HG03196 (cell line): ENCODE results near the gene UNC5B.

Source experiments
- ATAC-seq: cut with Tn5 transposase; IDR thresholded peaks from one replicate; pipeline ENCODE4 v1.9.1; 2021; ENCODE audit not compliant: unreplicated experiment

The UNC5B gene

GRCh38 chr10:71237843-71238623, 25.7 kb downstream of the UNC5B start:
- no peak for ATAC-seq

- no peak for ATAC-seq
Observed at GRCh38 chr10:71238626-71239025, 26.3 kb downstream of the UNC5B start.

DNA sequence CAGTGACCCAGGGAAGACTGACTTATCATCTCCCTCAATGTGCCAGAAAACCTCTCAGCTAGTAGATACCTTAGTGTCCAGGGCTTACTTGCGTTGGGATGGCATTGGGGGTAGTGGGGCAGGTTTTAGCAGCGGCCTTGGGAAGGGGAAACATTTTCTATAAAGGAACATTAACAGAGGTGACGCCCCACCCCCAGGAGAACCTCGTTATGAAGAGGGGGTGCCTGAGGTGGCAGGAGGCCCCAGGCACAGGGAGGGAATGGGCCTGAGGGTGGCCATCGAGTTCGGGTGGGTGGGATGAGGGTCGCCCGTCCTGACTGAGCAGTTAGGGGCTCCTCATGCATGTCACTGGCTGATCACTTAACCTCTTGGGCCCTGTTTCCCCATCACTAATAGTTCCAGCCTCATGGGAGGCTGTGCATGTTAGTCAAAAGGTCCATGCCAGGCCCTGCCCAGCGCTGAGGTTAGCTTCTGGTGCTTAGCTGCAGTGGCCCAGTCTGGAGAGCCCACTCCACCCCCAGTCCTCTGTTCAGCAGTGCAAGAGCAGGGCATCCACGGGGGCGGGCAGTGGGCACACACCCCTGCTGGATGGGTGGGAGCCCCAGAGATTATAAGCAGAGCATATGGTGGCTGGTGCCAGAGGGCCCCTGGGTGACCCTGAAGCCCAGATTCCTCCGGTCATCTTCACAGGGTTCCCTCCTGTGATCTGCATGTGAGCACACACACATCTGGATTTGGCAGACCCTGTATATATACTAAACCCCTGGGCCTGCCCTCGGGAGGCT, 27.0 kb downstream of the UNC5B start:
- no peak for ATAC-seq

- no peak for ATAC-seq
Observed at GRCh38 chr10:71239946-71240795, 27.8 kb downstream of the UNC5B start.

DNA sequence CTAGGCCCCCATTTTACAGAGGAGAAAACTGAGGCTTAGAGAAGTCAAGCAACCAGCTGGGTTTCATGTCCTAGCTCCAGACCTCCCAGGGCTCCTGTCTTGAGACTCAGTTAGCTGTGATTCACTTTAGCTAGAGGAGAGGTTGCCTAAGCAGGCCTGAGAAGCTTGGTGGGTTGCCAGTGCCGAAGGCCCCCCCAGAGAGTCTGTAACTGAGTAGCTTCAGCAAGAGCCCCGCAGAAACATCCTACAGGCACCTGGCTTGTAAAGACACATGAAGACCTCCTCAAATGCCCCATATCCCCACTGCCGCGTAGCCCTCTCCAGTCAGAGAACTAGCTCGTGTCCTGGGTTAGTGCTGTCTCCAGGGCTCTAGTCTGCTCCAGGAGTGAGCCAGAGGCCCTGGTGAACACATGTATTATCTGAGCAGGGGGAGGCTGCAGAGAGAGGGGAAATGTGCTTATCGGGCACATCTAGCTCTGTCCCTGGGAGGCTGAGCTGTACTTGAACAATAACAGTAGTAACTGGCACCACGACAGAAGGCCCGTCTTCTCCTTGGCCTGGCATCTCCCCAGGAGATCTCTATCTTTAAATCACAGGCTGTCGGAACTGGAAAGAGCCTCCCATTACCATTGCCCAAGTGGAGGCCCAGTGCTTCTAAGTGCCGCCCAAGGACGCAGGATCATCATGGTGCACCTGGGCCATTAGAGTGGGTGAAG, 28.9 kb downstream of the UNC5B start:
- ATAC-seq = no peak

DNA sequence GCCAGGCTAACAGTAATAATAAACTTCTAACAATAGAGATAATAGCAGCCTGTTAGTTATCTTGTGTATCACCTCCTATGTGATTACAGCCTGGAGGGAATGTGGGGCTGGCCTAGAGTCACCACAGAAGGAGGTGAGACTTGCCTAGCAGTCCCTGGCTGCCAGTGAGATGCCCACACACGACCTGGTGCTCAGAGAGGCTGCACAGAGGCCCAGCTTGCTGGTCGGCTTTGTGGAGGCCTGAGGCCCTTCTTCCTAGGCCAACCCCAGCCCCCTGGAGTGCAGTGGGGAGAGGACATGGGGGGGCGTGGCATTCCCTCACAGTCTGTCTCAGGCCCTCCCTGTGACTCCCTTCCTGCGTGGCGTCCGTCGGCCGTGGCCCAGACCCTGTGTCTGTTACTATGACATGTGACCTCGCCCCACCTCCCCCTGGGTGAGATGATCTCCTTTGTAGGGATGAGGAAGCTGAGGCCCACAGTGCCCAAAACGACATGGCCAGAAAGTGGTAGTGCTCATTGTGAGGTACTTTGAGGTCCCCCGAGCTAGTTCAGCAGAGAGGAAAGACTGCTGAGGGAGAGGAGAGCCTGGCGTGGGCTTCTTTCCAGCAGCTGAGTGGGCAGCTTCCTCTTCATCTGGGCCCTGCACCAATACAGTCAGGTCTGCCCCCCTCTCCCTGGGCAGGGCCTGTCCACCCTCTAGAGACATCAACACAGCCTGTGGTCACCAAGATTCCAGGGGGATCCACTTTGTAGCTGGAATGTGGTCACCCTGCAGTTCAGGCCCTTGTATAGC, 29.7 kb downstream of the UNC5B start:
- ATAC-seq = no peak

GRCh38 chr10:71242622-71243009, 30.2 kb downstream of the UNC5B start:
- ATAC-seq = no peak

GRCh38 chr10:71243756-71244395, 31.5 kb downstream of the UNC5B start:
- ATAC-seq = no peak

- no peak for ATAC-seq
Observed at GRCh38 chr10:71244431-71245419, 32.4 kb downstream of the UNC5B start.

GRCh38 chr10:71245420-71246325, 33.3 kb downstream of the UNC5B start:
- ATAC-seq = no peak

DNA sequence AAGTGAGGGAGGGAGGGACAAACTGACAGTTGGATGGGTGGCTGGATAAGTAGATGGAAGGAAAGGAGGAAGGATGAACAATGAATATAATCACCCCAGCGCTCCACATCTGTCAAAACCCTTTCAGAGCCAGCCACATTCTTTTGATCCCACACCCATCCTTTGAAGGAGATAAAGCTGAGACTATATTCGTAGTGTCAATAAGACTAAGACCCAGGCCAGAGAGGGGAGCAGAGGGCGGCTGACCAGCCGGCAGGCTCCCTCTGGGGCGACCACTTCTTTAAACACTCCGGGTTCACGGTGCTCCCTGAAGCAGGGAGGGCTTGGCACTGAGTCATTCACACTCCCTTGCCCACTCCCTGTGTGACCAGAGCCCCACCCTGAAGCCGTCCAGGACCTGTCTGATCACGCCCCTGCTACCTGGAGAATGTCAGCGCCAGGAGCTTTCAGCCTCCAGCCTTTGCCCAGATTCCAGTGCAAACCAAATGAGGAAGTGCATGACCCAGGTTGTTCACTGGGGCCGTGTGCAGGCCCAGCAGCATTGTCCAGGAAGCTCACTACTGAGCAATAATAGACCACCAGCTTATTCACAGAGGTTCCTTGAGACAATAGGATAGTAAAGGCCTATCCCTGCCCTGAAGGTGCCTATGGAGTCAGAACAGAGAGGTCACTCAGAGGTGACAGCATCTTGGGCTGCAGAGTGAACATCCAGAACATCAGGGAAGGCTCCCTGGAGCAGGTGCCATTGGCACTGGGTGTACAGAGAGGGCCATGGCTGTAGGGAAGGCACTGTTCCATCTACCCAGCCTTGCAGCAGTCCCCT, 34.4 kb downstream of the UNC5B start:
- ATAC-seq = no peak

GRCh38 chr10:71247414-71247705, 35.0 kb downstream of the UNC5B start:
- ATAC-seq = no peak

GRCh38 chr10:71247804-71248203, 35.4 kb downstream of the UNC5B start:
- ATAC-seq = no peak

DNA sequence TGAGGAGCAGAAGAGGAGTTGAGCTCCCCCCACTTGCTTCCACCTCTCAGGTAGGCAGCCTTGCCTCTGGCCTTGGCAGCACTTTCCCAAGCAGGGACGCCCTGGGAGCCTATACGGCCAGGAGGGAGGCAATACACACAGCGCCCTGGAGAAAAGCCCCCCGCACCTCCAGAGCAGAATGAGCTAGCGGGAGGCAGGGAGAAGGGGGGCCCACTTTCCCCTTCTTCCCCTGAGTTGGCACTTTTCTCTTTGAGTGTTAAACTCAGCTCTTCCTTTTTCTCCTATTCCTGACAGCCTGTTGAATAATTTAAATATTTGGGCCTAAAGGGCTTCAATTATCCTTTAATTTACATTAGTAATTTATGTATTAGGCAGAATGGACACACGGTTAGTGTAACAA, 35.8 kb downstream of the UNC5B start:
- ATAC-seq = no peak

DNA sequence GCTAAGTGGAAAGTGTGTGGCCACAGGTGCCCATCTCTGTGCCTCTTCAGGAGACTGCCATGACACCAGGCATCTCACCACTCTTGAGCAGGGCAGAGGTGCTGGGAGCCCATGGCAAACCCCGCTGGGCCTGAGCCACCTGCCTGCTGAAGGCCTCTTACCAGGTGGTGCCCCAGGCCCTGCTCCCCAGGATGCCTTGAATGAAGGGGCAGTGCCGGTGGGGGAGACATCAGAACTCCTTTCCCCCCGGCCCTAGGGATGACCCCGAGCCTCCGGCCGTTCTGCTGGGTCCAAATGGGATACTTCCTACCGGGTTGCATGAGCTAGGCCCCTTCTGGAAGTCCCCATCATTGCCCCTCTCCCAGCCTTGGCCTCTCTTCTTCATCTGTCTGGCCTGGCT, 37.6 kb downstream of the UNC5B start:
- no peak for ATAC-seq

GRCh38 chr10:71250405-71250804, 38.0 kb downstream of the UNC5B start:
- no peak for ATAC-seq

DNA sequence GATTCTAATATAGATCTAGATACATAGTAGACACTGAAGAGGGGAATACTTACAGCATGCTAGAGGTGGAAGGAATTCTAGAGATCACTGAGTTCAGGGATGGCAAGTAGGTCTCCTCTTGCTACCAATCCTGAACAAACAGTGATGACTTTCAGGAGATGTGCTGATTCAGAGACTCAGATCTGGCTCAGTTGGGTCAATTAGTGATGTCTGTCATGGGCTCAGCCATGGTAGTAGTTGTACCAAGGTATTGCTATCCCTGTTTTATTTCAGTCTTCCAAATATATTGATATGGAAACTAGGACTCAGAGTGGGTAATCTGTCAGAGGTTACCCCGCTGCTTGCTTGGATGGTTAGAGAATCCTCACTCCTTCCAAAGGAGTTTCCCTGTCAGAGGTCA, 38.5 kb downstream of the UNC5B start:
- no peak for ATAC-seq
